Fibroblast of lung (primary cell): Measurements from ENCODE around the gene ZBED5.

Source experiments
- CTCF ChIP-seq, 2 donors: IDR thresholded peaks in 1 of 2; conservative IDR thresholded peaks in 1 of 2; 1 replicate in 1 of 2; 2 replicates in 1 of 2; pipeline ENCODE4 v1.5.1; 2011 to 2012; ENCODE audit warnings: low read length in 2 of 2, control low read depth in 1 of 2, inconsistent platforms in 1 of 2, low read depth in 1 of 2, mild to moderate bottlenecking in 1 of 2
- EZH2 ChIP-seq: IDR thresholded peaks from 2 replicates; pipeline ENCODE4 v1.5.1; 2012; ENCODE audit warnings: low read length, control low read depth, mild to moderate bottlenecking; ENCODE audit errors: missing control alignments

DNA sequence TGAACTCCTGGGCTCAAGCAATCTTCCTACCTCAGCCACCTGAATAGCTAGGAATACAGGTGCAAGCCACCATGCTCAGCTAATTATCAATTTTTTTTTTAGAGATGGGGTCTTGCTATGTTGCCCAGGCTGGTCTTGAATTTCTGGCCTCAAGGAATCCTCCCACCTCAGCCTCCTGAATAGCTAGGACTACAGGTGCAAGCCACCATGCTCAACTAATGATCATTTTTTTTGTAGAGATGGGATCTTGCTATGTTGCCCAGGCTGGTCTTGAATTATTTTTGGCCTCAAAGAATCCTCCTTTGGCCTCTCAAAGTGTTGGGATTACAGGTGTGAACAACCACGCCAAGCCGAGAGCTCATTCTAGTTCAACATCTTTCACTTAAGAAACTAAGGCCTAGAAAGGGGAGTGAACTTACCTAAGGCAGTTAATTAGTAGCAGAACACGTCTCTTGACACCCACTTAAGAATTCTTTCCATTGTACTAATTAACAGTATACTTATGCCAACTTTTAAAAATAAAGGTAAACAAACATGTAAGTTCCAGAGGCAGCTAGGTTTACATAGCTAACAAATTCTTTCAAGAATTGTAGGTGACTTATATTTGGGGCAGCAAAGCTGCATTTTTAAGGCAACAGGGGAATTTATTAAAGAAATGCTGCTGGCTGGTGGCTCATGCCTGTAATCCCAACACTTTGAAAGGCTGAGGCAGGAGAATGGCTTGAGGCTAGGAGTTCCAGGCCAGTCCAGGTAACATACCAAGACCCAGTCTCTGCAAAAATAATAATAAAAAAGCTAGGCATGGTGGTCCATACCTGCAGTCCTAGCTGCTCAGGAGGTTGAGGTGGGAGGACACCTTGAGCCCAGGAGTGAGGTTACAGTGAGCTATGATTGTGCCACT is 9.6 kb downstream of the ZBED5 start:
- TF ChIP-seq CTCF (conservative IDR thresholded peaks at IDR 0.05 in 1 of 2, IDR thresholded peaks at IDR 0.05 in 1 of 2; ENCODE audit: low read depth in 1 of 2, low read length in 2 of 2) (no peak), EZH2 (no peak)
